ENCODE results near the gene PHF14. TPM values are rescaled to one million over a fixed set of nuclear protein-coding genes. Genes with fewer than 3 reads are reported as not detected.
"Not testable (repeated sequence)": the region's sequence is repeated elsewhere in the genome, so short reads cannot be mapped to it uniquely, and the experiment has no call there.

PHF14 gene
- total and polyA plus RNA-seq, 2 donors (not counting 3 experiments of a cell fraction or from before 2014, with no cell fraction given), result 8.8 to 43.4 TPM

GRCh38 chr7:10924370-10924769, 49.3 kb upstream of the PHF14 start:
- H3K4me1 ChIP-seq (ENCODE audit: control insufficient read depth, extremely low read depth, insufficient read depth, low read length), result no peaks in the 10 kb centered on the region
- ChIA-PET POLR2A (no interaction called here), CTCF (no interaction called here)
- intact Hi-C loops (cut with micrococcal nuclease) (no loop called here), dilution Hi-C loops (cut with MboI; ENCODE audit: extremely low pct_ligation_motif_present, low sequenced_read_pairs) (no loop called here)
- no TSS peak for BruUV-seq (replicated peaks)
- no peaks in the 10 kb centered on the region for H3K79me2 ChIP-seq (ENCODE audit: control insufficient read depth, insufficient read depth, low read length)
- no peaks in the 10 kb centered on the region for H4K20me1 ChIP-seq (replicated peaks; ENCODE audit: control insufficient read depth, extremely low read depth, insufficient read depth, low read length)
- no peak overlapping the region for H3K9ac ChIP-seq (replicated peaks; ENCODE audit: extremely low read depth, insufficient read depth, low read length)
- DNase-seq (ENCODE audit: low read depth, low spot score) (no peak), FAIRE-seq (no peak)
- H3K36me3 ChIP-seq (ENCODE audit: control insufficient read depth in 2 of 2, extremely low read depth in 1 of 2, insufficient read depth in 2 of 2, low read length in 2 of 2), result no peaks in the 10 kb centered on the region
- TF ChIP-seq GATA2 (IDR thresholded peaks at IDR 0.05; ENCODE audit: insufficient read depth, insufficient read length, low read depth, low read length) (no peak), MAX (IDR thresholded peaks at IDR 0.05; ENCODE audit: insufficient read depth, insufficient read length) (no peak)
- no peak overlapping the region for H2AFZ ChIP-seq (ENCODE audit: low read depth, low read length)
- H3K9me3 ChIP-seq (replicated peaks; ENCODE audit: control insufficient read depth, insufficient read depth, low read length), result no peaks in the 10 kb centered on the region
- no peak overlapping the region for H3K27ac ChIP-seq (ENCODE audit: insufficient read depth, low read depth, low read length)
- no peak overlapping the region for H3K4me3 ChIP-seq (replicated peaks in 1 of 3; ENCODE audit: insufficient read depth in 1 of 3, low read depth in 1 of 3, low read length in 3 of 3)
- no peaks in the 10 kb centered on the region for H3K9me1 ChIP-seq (replicated peaks; ENCODE audit: control insufficient read depth, extremely low read depth, insufficient read depth, low read length)
- no peak overlapping the region for H3K4me2 ChIP-seq (ENCODE audit: insufficient read depth, low read length)
- H3K27me3 ChIP-seq (ENCODE audit: control insufficient read depth in 2 of 2, insufficient read depth in 2 of 2, low read length in 2 of 2), result no peaks in the 10 kb centered on the region

- H3K4me2 ChIP-seq (ENCODE audit: insufficient read depth, low read length); BruUV-seq (replicated peaks); H3K27ac ChIP-seq (ENCODE audit: insufficient read depth, low read depth, low read length); H3K79me2 ChIP-seq (ENCODE audit: control insufficient read depth, insufficient read depth, low read length); H2AFZ ChIP-seq (ENCODE audit: low read depth, low read length); H3K4me1 ChIP-seq (ENCODE audit: control insufficient read depth, extremely low read depth, insufficient read depth, low read length); intact Hi-C loops (cut with micrococcal nuclease); H3K27me3 ChIP-seq (ENCODE audit: control insufficient read depth in 2 of 2, insufficient read depth in 2 of 2, low read length in 2 of 2); H3K36me3 ChIP-seq (ENCODE audit: control insufficient read depth in 2 of 2, extremely low read depth in 1 of 2, insufficient read depth in 2 of 2, low read length in 2 of 2); DNase-seq (ENCODE audit: low read depth, low spot score); CTCF ChIA-PET; H3K4me3 ChIP-seq (replicated peaks in 1 of 3; ENCODE audit: insufficient read depth in 1 of 3, low read depth in 1 of 3, low read length in 3 of 3); H4K20me1 ChIP-seq (replicated peaks; ENCODE audit: control insufficient read depth, extremely low read depth, insufficient read depth, low read length); H3K9ac ChIP-seq (replicated peaks; ENCODE audit: extremely low read depth, insufficient read depth, low read length); POLR2A ChIA-PET; FAIRE-seq; dilution Hi-C loops (cut with MboI; ENCODE audit: extremely low pct_ligation_motif_present, low sequenced_read_pairs); H3K9me3 ChIP-seq (replicated peaks; ENCODE audit: control insufficient read depth, insufficient read depth, low read length); H3K9me1 ChIP-seq (replicated peaks; ENCODE audit: control insufficient read depth, extremely low read depth, insufficient read depth, low read length): not testable (repeated sequence)
These were observed 45.5 kb upstream of the PHF14 start for GRCh38 chr7:10928203-10928602.
